GM12878 (cell line): ENCODE data around the gene TTLL12. TPM values are rescaled to one million over a fixed set of nuclear protein-coding genes. Genes with fewer than 3 reads are reported as not detected.

ENCODE experiments used
- ATAC-seq: fragments of 200-7000 bp; cut with Tn5 transposase; 3 replicates; pipeline ENCODE4 v1.9.1; 2020; ENCODE audit warnings: mild to moderate bottlenecking, moderate library complexity
- BruUV-seq: library from RNA; stranded (reverse); fragments of 400-500 nt; replicated peaks from 2 replicates; lab custom pipeline; 2021; lab: Mats Ljungman, UMichigan
- CTCF ChIA-PET: fragments of 300-600 bp; sonication (Branson Sonifier 250); formaldehyde crosslinking; extraction: SDS; loops from one replicate; lab custom pipeline; 2021; ENCODE audit warnings: inconsistent platforms; lab: Yijun Ruan, JAX
- POLR2A ChIA-PET: fragments of 350-600 bp; formaldehyde crosslinking; extraction: SDS; loops from one replicate; lab custom pipeline; 2021; ENCODE audit warnings: inconsistent platforms; lab: Charles Lee
- RAD21 ChIA-PET: fragments of 300-600 bp; sonication (Branson Sonifier 250); formaldehyde crosslinking; loops from one replicate; lab custom pipeline; 2023; ENCODE audit warnings: antibody characterized with exemption; ENCODE audit not compliant: unreplicated experiment; lab: Charles Lee
- SMC1A ChIA-PET: fragments of 300-600 bp; sonication (Branson Sonifier 250); formaldehyde crosslinking; loops from one replicate; lab custom pipeline; 2023; ENCODE audit not compliant: unreplicated experiment, uncharacterized antibody; lab: Charles Lee
- DNase-seq: peaks from one replicate; pipeline ENCODE4 v3.0.0-alpha.2; 2011; ENCODE audit warnings: low read depth, low spot score
- FAIRE-seq: peaks from 3 replicates; lab custom pipeline; 2011; peaks lifted over from hg19 to GRCh38; lab: Jason Lieb, UNC
- H2AFZ ChIP-seq: 2 replicates; pipeline ENCODE4 v1.6.0; 2011; ENCODE audit warnings: low read depth, low read length, control low read depth; ENCODE audit not compliant: control insufficient read depth
- H3K27ac ChIP-seq: 2 replicates; pipeline ENCODE4 v1.5.1; 2011; ENCODE audit warnings: control low read depth; ENCODE audit not compliant: control insufficient read depth, insufficient read depth
- H3K27me3 ChIP-seq, 2 experiments: replicated peaks in 1 of 2; 2 replicates each; pipeline versions ENCODE4 v1.6.0 to v1.6.1; 2011; ENCODE audit warnings: low read length in 1 of 2; ENCODE audit not compliant: control insufficient read depth in 2 of 2, insufficient read depth in 2 of 2
- H3K36me3 ChIP-seq, 2 experiments: 2 replicates each; pipeline ENCODE4 v1.5.1; 2011; ENCODE audit warnings: low read length in 1 of 2; ENCODE audit not compliant: control insufficient read depth in 2 of 2, insufficient read depth in 2 of 2
- H3K4me1 ChIP-seq: 2 replicates; pipeline ENCODE4 v1.6.1; 2011; ENCODE audit warnings: mild to moderate bottlenecking, low read length, moderate library complexity, mixed read lengths; ENCODE audit not compliant: control insufficient read depth, insufficient read depth
- H3K4me2 ChIP-seq: 2 replicates; pipeline ENCODE4 v1.6.0; 2011; ENCODE audit warnings: control low read depth; ENCODE audit not compliant: control insufficient read depth, insufficient read depth
- H3K4me3 ChIP-seq: fragments of 200-600 bp; sonication (generic); 2 replicates; pipeline ENCODE4 v1.5.1; 2016
- H3K79me2 ChIP-seq: 2 replicates; pipeline ENCODE4 v1.6.0; 2011; ENCODE audit warnings: low read length; ENCODE audit not compliant: control insufficient read depth, insufficient read depth
- H3K9ac ChIP-seq: 2 replicates; pipeline ENCODE4 v1.8.0; 2011; ENCODE audit warnings: low read length, control low read depth, mixed read lengths; ENCODE audit not compliant: control insufficient read depth, insufficient read depth
- H3K9me3 ChIP-seq: replicated peaks from 3 replicates; pipeline ENCODE4 v1.5.1; 2011; ENCODE audit warnings: mild to moderate bottlenecking, low read length; ENCODE audit not compliant: control insufficient read depth, insufficient read depth
- H4K20me1 ChIP-seq: 2 replicates; pipeline ENCODE4 v1.6.0; 2011; ENCODE audit not compliant: control insufficient read depth, insufficient read depth
- DPF2 ChIP-seq: fragments of 450-650 bp; IDR thresholded peaks from 2 replicates; pipeline ENCODE4 v1.6.1; 2017; ENCODE audit warnings: mild to moderate bottlenecking
- POLR2AphosphoS2 ChIP-seq: IDR thresholded peaks from 2 replicates; pipeline ENCODE4 v1.6.1; 2011; ENCODE audit warnings: low read depth, mild to moderate bottlenecking, low read length, improper control_type of control experiment, moderate library complexity
- RELA ChIP-seq: fragments of 450-650 bp; IDR thresholded peaks from 2 replicates; pipeline ENCODE4 v1.8.0; 2014; ENCODE audit warnings: borderline replicate concordance; ENCODE audit not compliant: partially characterized antibody
- SRF ChIP-seq, 2 experiments: IDR thresholded peaks; 2 replicates each; pipeline ENCODE4 v1.6.1; 2011; ENCODE audit warnings: low read depth in 2 of 2, low read length in 2 of 2, mild to moderate bottlenecking in 1 of 2, moderate library complexity in 1 of 2
- SUZ12 ChIP-seq: fragments of 200-600 bp; sonication (generic); IDR thresholded peaks from one replicate; pipeline ENCODE4 v1.6.1; 2018; ENCODE audit warnings: antibody characterized with exemption, mild to moderate bottlenecking; ENCODE audit not compliant: unreplicated experiment
- WGBS: methylation state at CpG from one replicate; pipeline ENCODE4 v1.1.6; 2016; ENCODE audit warnings: low lambda C conversion rate; ENCODE audit not compliant: insufficient replicate concordance, insufficient coverage; ENCODE audit errors: missing lambda C conversion rate; 5-methylcytosine and 5-hydroxymethylcytosine counted together
- in situ Hi-C: fragments of 300-500 bp; cut with MboI; formaldehyde crosslinking; loops from 9 replicates; pipeline ENCODE4 v1.14.3; 2018; ENCODE audit warnings: mixed read lengths
- intact Hi-C: fragments of 100-400 bp; cut with micrococcal nuclease; formaldehyde crosslinking; loops from one replicate; pipeline ENCODE4 v1.14.2; 2022; ENCODE audit not compliant: unreplicated experiment
- polyA plus RNA-seq, 11 experiments: library from polyadenylated mRNA; depleted of rRNA in 4 of 11; unstranded in 6 of 11; stranded (reverse) in 5 of 11; fragments of >200 nt; fragmentation: Nextera tagmentation in 4 of 11; fragmentation: Illumina TruSeq in 1 of 11; extraction: Ambion mirVana in 4 of 11; extraction: Trizol in 1 of 11; gene quantifications; 1 replicate in 1 of 11; 2 replicates in 10 of 11; pipeline versions ENCODE4 v1.2.1 to v1.2.3, GENCODE V29; 2011 to 2016; ENCODE audit warnings: inconsistent platforms in 2 of 11, missing spikeins in 2 of 11, low read depth in 1 of 11
- total RNA-seq, 4 experiments: library from RNA; depleted of rRNA in 3 of 4; stranded (reverse); fragments of >200 nt in 3 of 4; fragmentation: Illumina TruSeq in 1 of 4; extraction: Trizol in 1 of 4; gene quantifications; 2 replicates each; pipeline versions ENCODE4 v1.2.1 to v1.2.3, GENCODE V29; 2013 to 2021
- TF ChIP-seq, protein P1 (sequence below): fragments of 450-650 bp; formaldehyde crosslinking; IDR thresholded peaks from 2 replicates; pipeline ENCODE4 v1.4.0; 2022; ENCODE audit warnings: mild to moderate bottlenecking, moderate library complexity

Gene TTLL12
- total and polyA plus RNA-seq, 10 of the 15 experiments (the other 5 are each of a cell fraction or from before 2014, with no cell fraction given): 1.00 to 89.8 (median 38.5) TPM

- Histone ChIP-seq H2AFZ (no peak overlapping the region), H3K4me2 (no peak overlapping the region), H3K9me3 (no peaks in the 10 kb centered on the region), H3K27me3 (peaks cover 5 to 6% of the 10 kb centered on the region in 2 experiments; a peak in 3 of 4 replicates), H3K4me3 (no peak overlapping the region), H3K36me3 (no peaks in the 10 kb centered on the region), H3K9ac (no peak overlapping the region), H4K20me1 (no peaks in the 10 kb centered on the region), H3K27ac (no peak overlapping the region), H3K4me1 (no peaks in the 10 kb centered on the region), H3K79me2 (no peaks in the 10 kb centered on the region)
- intact Hi-C loops: loop anchor here (5.0 kb wide), 1 partner anchor 40 kb away; no protein-coding TSS in a partner anchor
- SMC1A ChIA-PET: interaction anchor here (0.7 to 1.3 kb wide), 4 partner anchors 42 to 115 kb away, joined by 3 to 6 read pairs (median 4); no protein-coding TSS in a partner anchor
- FAIRE-seq (no peak), DNase-seq (no peak), ATAC-seq (no peak)
- in situ Hi-C loops: loop anchor here (5.0 kb wide), 2 partner anchors 115 to 150 kb away; no protein-coding TSS in a partner anchor
- POLR2A ChIA-PET: no interaction called here
- RAD21 ChIA-PET: interaction anchor here (0.7 to 2.7 kb wide), 5 partner anchors 27 to 157 kb away, joined by 3 to 22 read pairs (median 5); no protein-coding TSS in a partner anchor
- BruUV-seq: no TSS peak
- TF ChIP-seq POLR2AphosphoS2 (no peak), RELA (no peak), SUZ12 (no peak), SRF (IDR thresholded peaks at IDR 0.05; ENCODE audit: low read depth in 2 of 2, low read length in 2 of 2) (no peak), DPF2 (no peak)
- TF ChIP-seq, protein P1, sequence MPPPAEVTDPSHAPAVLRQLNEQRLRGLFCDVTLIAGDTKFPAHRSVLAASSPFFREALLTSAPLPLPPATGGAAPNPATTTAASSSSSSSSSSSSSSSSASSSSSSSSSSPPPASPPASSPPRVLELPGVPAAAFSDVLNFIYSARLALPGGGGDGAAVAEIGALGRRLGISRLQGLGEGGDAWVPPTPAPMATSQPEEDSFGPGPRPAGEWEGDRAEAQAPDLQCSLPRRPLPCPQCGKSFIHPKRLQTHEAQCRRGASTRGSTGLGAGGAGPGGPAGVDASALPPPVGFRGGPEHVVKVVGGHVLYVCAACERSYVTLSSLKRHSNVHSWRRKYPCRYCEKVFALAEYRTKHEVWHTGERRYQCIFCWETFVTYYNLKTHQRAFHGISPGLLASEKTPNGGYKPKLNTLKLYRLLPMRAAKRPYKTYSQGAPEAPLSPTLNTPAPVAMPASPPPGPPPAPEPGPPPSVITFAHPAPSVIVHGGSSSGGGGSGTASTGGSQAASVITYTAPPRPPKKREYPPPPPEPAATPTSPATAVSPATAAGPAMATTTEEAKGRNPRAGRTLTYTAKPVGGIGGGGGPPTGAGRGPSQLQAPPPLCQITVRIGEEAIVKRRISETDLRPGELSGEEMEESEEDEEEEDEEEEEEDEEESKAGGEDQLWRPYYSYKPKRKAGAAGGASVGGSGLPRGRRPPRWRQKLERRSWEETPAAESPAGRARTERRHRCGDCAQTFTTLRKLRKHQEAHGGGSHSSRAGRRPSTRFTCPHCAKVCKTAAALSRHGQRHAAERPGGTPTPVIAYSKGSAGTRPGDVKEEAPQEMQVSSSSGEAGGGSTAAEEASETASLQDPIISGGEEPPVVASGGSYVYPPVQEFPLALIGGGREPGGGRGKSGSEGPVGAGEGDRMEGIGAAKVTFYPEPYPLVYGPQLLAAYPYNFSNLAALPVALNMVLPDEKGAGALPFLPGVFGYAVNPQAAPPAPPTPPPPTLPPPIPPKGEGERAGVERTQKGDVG (CRISPR knock-in tag): no peak
- CTCF ChIA-PET: interaction anchor here (0.6 to 4.8 kb wide), 11 partner anchors 29 to 152 kb away, joined by 3 to 37 read pairs (median 4); no protein-coding TSS in a partner anchor
- 36% methylated on average over 8 of the region's 8 CpGs for WGBS
These were observed 45.5 kb upstream of the TTLL12 start for GRCh38 chr22:43232445-43232844.
